HG03432 (cell line): Measurements from ENCODE around the gene SMKR1.
A peak's percentile ranks its signal among the peaks of the same experiment; 100 is the strongest.
"Not testable (repeated sequence)": the region's sequence is repeated elsewhere in the genome, so short reads cannot be mapped to it uniquely, and the experiment has no call there.

Source experiments
- ATAC-seq: cut with Tn5 transposase; IDR thresholded peaks from one replicate; pipeline ENCODE4 v1.9.1; 2021; ENCODE audit warnings: mild to moderate bottlenecking, moderate library complexity; ENCODE audit not compliant: unreplicated experiment

Gene SMKR1

DNA sequence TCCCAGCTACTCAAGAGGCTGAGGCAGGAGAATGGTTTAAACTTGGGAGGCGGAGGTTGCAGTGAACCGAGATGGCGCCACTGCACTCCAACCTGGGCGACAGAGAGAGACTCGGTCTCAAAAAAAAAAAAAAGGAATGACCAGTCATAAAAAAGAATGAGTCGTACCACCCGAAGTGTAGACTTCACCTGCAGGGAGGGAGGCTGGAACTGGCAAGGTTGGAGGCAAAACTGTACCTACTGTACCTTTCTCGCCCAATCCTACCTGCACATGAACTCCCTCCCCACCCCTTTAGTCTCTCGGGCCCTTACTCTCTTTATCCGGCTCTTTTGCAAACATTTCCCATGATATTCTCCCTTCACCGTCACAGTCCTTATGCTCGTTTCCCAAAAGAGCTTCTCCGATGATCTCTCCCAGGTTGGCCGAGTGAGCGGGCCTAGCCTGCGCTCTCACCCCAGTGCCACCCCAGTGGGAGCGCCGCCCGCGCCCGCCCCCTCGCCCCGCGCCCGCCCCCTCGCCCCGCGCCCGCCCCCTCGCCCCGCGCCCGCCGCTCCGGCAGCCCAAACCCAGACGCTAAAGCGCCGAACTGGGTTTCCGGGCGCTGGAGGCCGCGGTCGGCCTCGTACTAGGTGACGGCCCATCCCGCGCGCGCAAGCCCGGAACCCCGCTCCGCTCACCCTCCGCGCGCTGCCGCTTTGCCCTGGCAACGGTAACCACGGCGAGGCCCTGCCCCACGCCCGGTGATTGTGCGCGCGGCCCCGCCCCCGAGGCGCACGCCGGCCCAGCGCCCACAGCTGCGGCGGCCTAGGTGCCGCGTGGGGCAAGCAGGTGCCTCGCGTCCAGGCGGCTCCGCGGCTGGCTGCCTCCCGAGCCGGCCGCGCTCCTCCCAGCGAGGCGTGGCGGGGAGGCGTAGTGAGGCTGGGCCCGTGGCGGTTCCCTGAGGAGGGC lies at the start of gene SMKR1:
SMKR1 (plus strand) TSS at position 772 of the 948 bp plus-strand sequence. CDS start 294 bp downstream, outside the sequence.
- peak; percentile 85 for ATAC-seq

DNA sequence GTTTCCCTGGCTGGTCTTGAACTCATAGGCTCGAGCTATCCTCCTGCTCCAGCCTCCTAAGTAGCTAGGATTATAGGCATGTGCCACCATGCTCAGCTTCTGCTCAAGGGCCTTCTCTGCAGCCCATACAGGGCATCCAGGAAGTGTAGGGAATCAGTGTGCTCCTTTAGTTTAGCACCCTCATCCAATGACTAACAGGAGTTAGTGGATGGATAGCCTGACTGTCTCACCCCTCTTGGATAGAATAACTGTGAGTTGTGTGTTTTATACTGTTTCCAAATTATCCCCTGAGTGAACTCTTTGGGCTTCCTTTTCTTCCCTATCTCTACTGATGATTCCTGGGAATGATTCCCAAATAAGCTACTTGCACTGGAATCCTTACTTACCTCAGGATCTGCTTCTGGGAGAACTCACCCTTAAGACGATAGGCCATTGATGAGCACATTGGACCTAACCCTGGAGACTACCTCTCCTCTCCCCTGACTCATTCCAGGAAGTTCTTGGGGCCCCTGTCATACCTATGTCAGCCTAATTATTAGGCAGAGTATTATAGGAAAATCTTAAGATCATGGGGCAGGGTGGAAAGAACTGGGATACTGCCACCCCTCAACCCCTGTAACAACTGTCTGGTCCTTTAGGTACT lies 49.6 kb upstream of the SMKR1 start:
- no peak for ATAC-seq

GRCh38 chr7:129453510-129454248 lies 48.7 kb upstream of the SMKR1 start:
- ATAC-seq = no peak

- no peak for ATAC-seq
Measured at GRCh38 chr7:129454249-129454551, 48.1 kb upstream of the SMKR1 start.

- no peak for ATAC-seq
Measured at GRCh38 chr7:129456421-129456820, 45.9 kb upstream of the SMKR1 start.

GRCh38 chr7:129457101-129457500 lies 45.2 kb upstream of the SMKR1 start:
- ATAC-seq = no peak

GRCh38 chr7:129458171-129458570 lies 44.2 kb upstream of the SMKR1 start:
- no peak for ATAC-seq

- no peak for ATAC-seq
Measured at GRCh38 chr7:129461809-129462208, 40.5 kb upstream of the SMKR1 start.

GRCh38 chr7:129462420-129462819 lies 39.9 kb upstream of the SMKR1 start:
- ATAC-seq = no peak

GRCh38 chr7:129464194-129464593 lies 38.1 kb upstream of the SMKR1 start:
- ATAC-seq = no peak

DNA sequence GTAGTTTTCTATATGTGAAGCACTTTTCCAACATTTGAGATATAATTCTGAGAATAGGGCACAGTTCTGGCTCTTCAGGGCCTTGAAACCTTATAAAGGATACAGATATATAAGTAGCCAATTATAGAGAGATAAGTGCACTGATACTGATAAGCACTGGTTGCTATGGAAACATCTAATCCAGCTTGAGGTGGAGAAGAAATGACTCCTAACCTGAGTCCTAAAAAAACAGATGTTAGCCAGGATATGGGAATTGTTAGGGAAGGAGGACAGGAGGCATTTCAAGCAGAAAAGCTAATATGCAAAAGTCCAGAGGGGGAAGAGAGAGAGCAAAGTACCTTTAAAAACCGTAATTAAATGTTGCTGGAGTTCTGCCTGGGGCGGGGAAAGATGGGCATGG lies 37.3 kb upstream of the SMKR1 start:
- ATAC-seq = no peak

GRCh38 chr7:129466796-129467195 lies 35.5 kb upstream of the SMKR1 start:
- no peak for ATAC-seq

DNA sequence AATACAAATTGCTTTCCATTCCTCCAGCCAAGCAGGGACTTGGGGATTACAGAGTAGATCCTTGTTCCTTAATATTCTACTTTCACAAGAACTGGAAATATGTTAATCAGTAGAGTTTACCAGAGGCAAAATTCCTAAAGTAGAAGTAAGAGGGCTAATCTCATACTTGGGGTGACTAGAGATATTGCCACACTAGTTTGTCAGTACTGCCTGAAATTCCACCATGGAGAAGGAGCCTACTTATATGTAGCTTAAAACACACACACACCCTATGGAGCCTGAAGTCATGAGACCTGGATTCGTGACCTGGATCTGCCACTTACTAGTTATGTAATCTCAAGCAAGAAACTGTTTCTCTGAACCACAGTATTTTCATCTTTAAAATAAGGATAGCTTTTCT lies 34.2 kb upstream of the SMKR1 start:
- no peak for ATAC-seq

GRCh38 chr7:129468547-129468946 lies 33.8 kb upstream of the SMKR1 start:
- no peak for ATAC-seq

DNA sequence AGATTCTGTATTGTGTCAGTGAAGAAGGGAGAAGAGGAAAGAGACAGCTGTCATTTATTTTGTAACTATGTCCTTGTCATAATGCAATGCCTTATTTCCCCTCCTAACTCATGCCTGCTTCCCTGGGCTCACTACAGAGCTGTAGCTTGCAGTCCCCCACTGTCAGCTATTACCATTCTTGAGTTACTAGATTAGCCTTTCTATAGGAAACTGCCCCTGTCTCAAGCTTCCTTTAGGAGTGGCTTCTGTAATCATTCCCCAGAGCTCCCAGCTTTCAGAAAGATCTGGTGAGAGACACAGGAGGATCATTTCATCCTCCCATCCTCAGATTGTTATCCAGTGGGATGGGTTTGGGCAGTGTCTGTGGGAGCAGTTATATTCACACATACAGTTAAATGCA lies 32.4 kb upstream of the SMKR1 start:
- ATAC-seq = no peak

GRCh38 chr7:129470411-129470810 lies 31.9 kb upstream of the SMKR1 start:
- ATAC-seq = no peak

DNA sequence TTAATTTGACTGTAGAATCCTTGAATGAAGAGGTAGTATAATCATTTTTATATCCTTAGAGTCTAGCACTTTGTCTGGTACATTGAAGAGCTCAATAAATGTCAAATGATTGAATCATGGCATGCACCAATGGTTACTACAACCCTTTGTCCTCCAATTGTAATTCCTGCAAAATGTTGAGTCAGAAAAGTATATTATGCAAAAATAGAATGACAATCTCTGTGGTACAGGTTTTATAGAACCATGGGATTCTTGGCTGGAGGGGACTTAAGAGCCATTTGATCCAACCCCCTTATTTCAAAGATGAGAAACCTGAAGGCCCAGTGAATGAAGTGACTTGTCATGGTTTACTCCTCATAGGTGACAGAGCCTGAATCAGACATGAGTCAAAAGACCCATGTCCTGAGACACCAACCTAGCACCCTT lies 30.9 kb upstream of the SMKR1 start:
- ATAC-seq = no peak

- ATAC-seq = not testable (repeated sequence)
Measured at GRCh38 chr7:129475931-129476330, 26.4 kb upstream of the SMKR1 start.

DNA sequence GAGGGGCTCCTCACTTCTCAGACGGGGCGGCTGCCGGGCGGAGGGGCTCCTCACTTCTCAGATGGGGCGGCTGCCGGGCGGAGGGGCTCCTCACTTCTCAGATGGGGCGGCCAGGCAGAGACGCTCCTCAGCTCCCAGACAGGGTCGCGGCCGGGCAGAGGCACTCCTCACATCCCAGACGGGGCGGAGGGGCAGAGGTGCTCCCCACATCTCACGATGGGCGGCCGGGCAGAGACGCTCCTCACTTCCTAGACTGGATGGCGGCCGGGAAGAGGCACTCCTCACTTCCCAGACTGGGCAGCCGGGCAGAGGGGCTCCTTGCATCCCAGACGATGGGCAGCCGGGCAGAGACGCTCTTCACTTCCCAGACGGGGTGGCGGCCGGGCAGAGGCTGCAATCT lies 25.9 kb upstream of the SMKR1 start:
- not testable (repeated sequence) for ATAC-seq

DNA sequence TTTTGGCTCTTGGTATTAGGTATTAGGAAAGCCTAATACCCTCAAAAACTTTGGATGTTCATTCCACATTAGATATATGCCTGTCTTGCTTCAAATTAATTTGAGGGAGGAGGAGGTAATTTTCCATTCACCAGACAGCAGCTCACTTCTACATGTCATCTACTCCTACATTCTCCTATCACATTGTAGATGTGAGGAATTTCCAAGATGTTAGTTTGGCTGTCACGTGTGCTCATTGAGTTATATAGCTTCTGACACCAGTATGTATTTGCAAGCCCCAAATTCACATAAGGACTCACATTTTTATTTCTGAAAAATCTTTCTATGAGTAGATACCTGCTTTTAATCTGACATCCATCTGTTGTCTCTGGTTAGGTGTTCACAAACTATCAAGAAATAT lies 22.5 kb upstream of the SMKR1 start:
- no peak for ATAC-seq

DNA sequence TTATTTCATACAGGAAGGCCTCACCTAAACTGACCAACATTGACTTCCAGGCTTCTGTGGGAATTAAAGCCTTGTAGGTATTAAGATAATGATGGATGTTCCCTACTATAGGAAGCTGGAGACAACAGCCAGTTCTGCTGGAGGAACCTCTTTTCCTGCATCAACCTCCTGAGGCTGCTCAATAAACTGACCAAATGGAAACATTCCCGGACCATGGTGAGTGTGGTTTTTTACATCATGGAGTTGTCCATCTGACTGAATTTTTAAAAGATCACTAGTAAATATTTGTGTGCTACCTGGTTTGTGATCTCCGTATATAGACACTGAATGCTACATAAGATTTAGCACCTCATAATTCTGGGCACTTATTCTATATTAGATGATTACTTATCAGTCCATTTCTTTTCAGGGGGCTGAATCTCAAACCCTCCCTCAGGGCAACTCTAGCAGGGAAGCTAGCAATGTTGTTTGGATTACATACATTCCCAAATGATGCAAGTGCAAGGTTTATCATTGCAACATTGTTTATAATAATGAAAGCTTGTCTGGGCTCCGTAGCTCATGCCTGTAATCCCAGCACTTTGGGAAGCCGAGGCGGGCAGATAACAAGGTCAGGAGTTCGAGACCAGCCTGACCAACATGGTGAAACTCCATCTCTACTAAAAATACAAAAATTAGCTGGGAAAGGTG lies 21.5 kb upstream of the SMKR1 start:
- ATAC-seq = no peak
